Left forelimb (tissue), 1 donor: ENCODE data around the gene RARG.
"Not testable (repeated sequence)": the region's sequence is repeated elsewhere in the genome, so short reads cannot be mapped to it uniquely, and the experiment has no call there.

Source experiments
- DNase-seq: peaks from one replicate; pipeline ENCODE4 v3.0.0-alpha.2; 2018; ENCODE audit warnings: low spot score

RARG gene

GRCh38 chr12:53169644-53170043 is 62.4 kb downstream of the RARG start:
- no peak for DNase-seq

GRCh38 chr12:53166837-53167236 is 65.2 kb downstream of the RARG start:
- DNase-seq: no peak

- DNase-seq: not testable (repeated sequence)
Observed at GRCh38 chr12:53163008-53163407, 69.0 kb downstream of the RARG start.

GRCh38 chr12:53161119-53161911 is 70.7 kb downstream of the RARG start:
- no peak for DNase-seq

- DNase-seq: no peak
Observed at GRCh38 chr12:53160673-53161072, 71.3 kb downstream of the RARG start.
